GM18951 (cell line): ENCODE data around the gene STAC2.
"Not testable (repeated sequence)": the region's sequence is repeated elsewhere in the genome, so short reads cannot be mapped to it uniquely, and the experiment has no call there.

ENCODE experiments used
- POLR2A ChIP-seq: IDR thresholded peaks from 4 replicates; pipeline ENCODE4 v1.6.1; 2011; ENCODE audit warnings: mild to moderate bottlenecking; ENCODE audit not compliant: insufficient read length, insufficient read depth; ENCODE audit errors: extremely low read depth
- in situ Hi-C: fragments of 300-500 bp; cut with MboI; formaldehyde crosslinking; loops from one replicate; pipeline ENCODE4 v1.12.0; 2022; ENCODE audit warnings: low sequenced_read_pairs, mixed read lengths, inconsistent platforms; ENCODE audit not compliant: unreplicated experiment

Gene STAC2

GRCh38 chr17:39178536-39178935 is 47.2 kb downstream of the STAC2 start:
- TF ChIP-seq POLR2A: no peak
- in situ Hi-C loops: no loop called here

GRCh38 chr17:39177256-39177655 is 48.5 kb downstream of the STAC2 start:
- in situ Hi-C loops: no loop called here

GRCh38 chr17:39175695-39176093 is 50.1 kb downstream of the STAC2 start:
- in situ Hi-C loops: no loop called here
- no peak for TF ChIP-seq POLR2A

More at GRCh38 chr17:39177256-39177655, 48.5 kb downstream of the STAC2 start:
- TF ChIP-seq POLR2A: no peak

- in situ Hi-C loops: no loop called here
- no peak for TF ChIP-seq POLR2A
Measured at GRCh38 chr17:39174920-39175694, 50.6 kb downstream of the STAC2 start.

- in situ Hi-C loops: no loop called here
- no peak for TF ChIP-seq POLR2A
Measured at GRCh38 chr17:39173526-39174274, 52.0 kb downstream of the STAC2 start.

GRCh38 chr17:39173080-39173479 is 52.7 kb downstream of the STAC2 start:
- in situ Hi-C loops: no loop called here
- no peak for TF ChIP-seq POLR2A

- in situ Hi-C loops: no loop called here
- no peak for TF ChIP-seq POLR2A
Measured at GRCh38 chr17:39171933-39172332, 53.8 kb downstream of the STAC2 start.

- no peak for TF ChIP-seq POLR2A
- in situ Hi-C loops: no loop called here
Measured at GRCh38 chr17:39170558-39170957, 55.2 kb downstream of the STAC2 start.

GRCh38 chr17:39170109-39170508 is 55.6 kb downstream of the STAC2 start:
- in situ Hi-C loops: no loop called here
- no peak for TF ChIP-seq POLR2A

- no peak for TF ChIP-seq POLR2A
- in situ Hi-C loops: no loop called here
Measured at GRCh38 chr17:39169518-39169917, 56.2 kb downstream of the STAC2 start.

GRCh38 chr17:39169101-39169500 is 56.6 kb downstream of the STAC2 start:
- TF ChIP-seq POLR2A: no peak
- in situ Hi-C loops: no loop called here

GRCh38 chr17:39168503-39168902 is 57.2 kb downstream of the STAC2 start:
- in situ Hi-C loops: not testable (repeated sequence)

GRCh38 chr17:39167476-39167875 is 58.3 kb downstream of the STAC2 start:
- TF ChIP-seq POLR2A: no peak
- in situ Hi-C loops: no loop called here
